Mucosa of descending colon (tissue), 3 donors: Measurements from ENCODE around the gene DCP2. TPM values are rescaled to one million over a fixed set of nuclear protein-coding genes. Genes with fewer than 3 reads are reported as not detected.

Experiments used
- ATAC-seq: fragments of 200-7000 bp; cut with Tn5 transposase; one replicate; pipeline ENCODE4 v1.9.1; 2020; ENCODE audit warnings: mild to moderate bottlenecking, moderate library complexity
- DNase-seq, 3 donors: peaks; one replicate each; pipeline ENCODE4 v3.0.0-alpha.2; 2020
- H3K36me3 ChIP-seq: fragments of 200-600 bp; one replicate; pipeline ENCODE4 v1.8.0; 2021; ENCODE audit warnings: low read depth, mild to moderate bottlenecking
- H3K4me1 ChIP-seq: fragments of 200-600 bp; one replicate; pipeline ENCODE4 v1.8.0; 2021; ENCODE audit warnings: low read depth, mild to moderate bottlenecking
- H3K4me3 ChIP-seq: fragments of 200-600 bp; one replicate; pipeline ENCODE4 v1.8.0; 2021; ENCODE audit warnings: mild to moderate bottlenecking
- H3K9me3 ChIP-seq: fragments of 200-600 bp; one replicate; pipeline ENCODE4 v1.8.0; 2021; ENCODE audit warnings: mild to moderate bottlenecking
- CTCF ChIP-seq: fragments of 200-600 bp; IDR thresholded peaks from one replicate; pipeline ENCODE4 v1.8.0; 2022; ENCODE audit warnings: antibody characterized with exemption, mild to moderate bottlenecking
- intact Hi-C, 2 donors: fragments of 100-400 bp; cut with DNase I in 1 of 2; cut with micrococcal nuclease in 1 of 2; formaldehyde crosslinking; loops; one replicate each; pipeline versions ENCODE4 v1.11.0 to v1.11.1; 2022; cut with DNase I, micrococcal nuclease
- total RNA-seq, 3 donors: library from RNA; stranded (reverse); fragmentation: NEBNext Ultra II Directional in 2 of 3; extraction: Animal tissue kit (Norgen Biotek cat#: 25700) in 2 of 3; gene quantifications; one replicate each; pipeline versions ENCODE4 v1.2.1 to v1.2.4, GENCODE V29; 2021 to 2023
- donor health status: DM: no; HTN: no; CAD: no; lungs with moderate emphysema.
- donor health status: DM: no; HTN: no; CAD: no.
- donor health status: DM: no; HTN: yes; CAD: no.

DCP2 gene
- total RNA-seq, 3 donors from 2014 or later: 29.3 to 36.4 (median 35.4) TPM

GRCh38 chr5:113038136-113038535 is 61.5 kb downstream of the DCP2 start:
- TF ChIP-seq CTCF: no peak
- H3K9me3 ChIP-seq: no peaks in the 10 kb centered on the region
- no peaks in the 10 kb centered on the region for H3K4me1 ChIP-seq
- ATAC-seq (no peak), DNase-seq (no peak)
- intact Hi-C loops: no loop called here
- no peak overlapping the region for H3K4me3 ChIP-seq
- no peaks in the 10 kb centered on the region for H3K36me3 ChIP-seq

GRCh38 chr5:113038714-113039113 is 62.1 kb downstream of the DCP2 start:
- no peak for ATAC-seq
- H3K4me3 ChIP-seq: no peak overlapping the region
- no peaks in the 10 kb centered on the region for H3K4me1 ChIP-seq
- TF ChIP-seq CTCF: no peak
- H3K9me3 ChIP-seq: no peaks in the 10 kb centered on the region
- intact Hi-C loops: no loop called here
- H3K36me3 ChIP-seq: no peaks in the 10 kb centered on the region
- DNase-seq: no peak

GRCh38 chr5:113039229-113039933 is 62.8 kb downstream of the DCP2 start:
- H3K9me3 ChIP-seq: no peaks in the 10 kb centered on the region
- ATAC-seq (no peak), DNase-seq (no peak)
- no peaks in the 10 kb centered on the region for H3K36me3 ChIP-seq
- TF ChIP-seq CTCF: no peak
- H3K4me1 ChIP-seq: no peaks in the 10 kb centered on the region
- H3K4me3 ChIP-seq: no peak overlapping the region
- intact Hi-C loops: no loop called here

GRCh38 chr5:113039934-113040285 is 63.3 kb downstream of the DCP2 start:
- no peak for TF ChIP-seq CTCF
- no peak for ATAC-seq
- Histone ChIP-seq H3K4me1 (no peaks in the 10 kb centered on the region), H3K36me3 (no peaks in the 10 kb centered on the region), H3K9me3 (no peaks in the 10 kb centered on the region), H3K4me3 (no peak overlapping the region)
- intact Hi-C loops: no loop called here
- DNase-seq: no peak

- H3K9me3 ChIP-seq: no peaks in the 10 kb centered on the region
- intact Hi-C loops: no loop called here
Observed at GRCh38 chr5:113040672-113041260, 64.2 kb downstream of the DCP2 start.

More at GRCh38 chr5:113040672-113041260, 64.2 kb downstream of the DCP2 start:
- ATAC-seq: no peak
- no peaks in the 10 kb centered on the region for H3K4me1 ChIP-seq
- no peaks in the 10 kb centered on the region for H3K36me3 ChIP-seq
- no peak for DNase-seq
- H3K4me3 ChIP-seq: no peak overlapping the region
- no peak for TF ChIP-seq CTCF
